GM19452 (cell line): ENCODE data around the gene UBA1.
A peak's percentile ranks its signal among the peaks of the same experiment; 100 is the strongest.

Experiments
- ATAC-seq: cut with Tn5 transposase; IDR thresholded peaks from one replicate; pipeline ENCODE4 v1.9.1; 2021; ENCODE audit not compliant: unreplicated experiment

UBA1 gene

DNA sequence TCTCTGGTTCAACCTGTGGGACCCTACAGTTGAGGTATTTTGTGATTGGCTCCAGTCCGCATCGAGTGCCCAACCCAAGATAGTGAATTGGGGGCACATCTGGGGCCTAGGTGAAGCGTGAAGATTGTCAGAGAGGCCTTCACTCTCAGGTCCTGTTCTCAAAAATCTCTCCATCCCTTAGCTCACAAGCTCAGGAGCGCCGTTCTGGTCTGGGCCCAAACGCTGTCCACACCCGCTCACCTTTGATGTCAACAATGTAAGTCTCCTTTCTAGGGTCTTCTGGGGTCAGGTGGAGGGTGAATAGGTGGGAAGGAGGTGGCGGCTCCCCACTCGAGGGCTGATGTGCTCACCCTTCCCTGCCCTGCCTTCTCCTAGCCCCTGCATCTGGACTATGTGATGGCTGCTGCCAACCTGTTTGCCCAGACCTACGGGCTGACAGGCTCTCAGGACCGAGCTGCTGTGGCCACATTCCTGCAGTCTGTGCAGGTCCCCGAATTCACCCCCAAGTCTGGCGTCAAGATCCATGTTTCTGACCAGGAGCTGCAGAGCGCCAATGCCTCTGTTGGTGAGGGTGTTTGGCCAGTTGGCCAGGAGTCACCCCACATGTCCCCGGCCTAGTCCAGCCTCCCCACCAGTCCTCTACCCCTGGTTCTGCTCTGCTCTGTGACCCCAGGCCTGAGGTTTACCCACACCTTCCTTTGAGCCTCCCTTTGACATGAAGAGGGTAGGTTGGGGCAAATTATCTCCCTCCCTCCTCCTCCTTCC lies 17.2 kb downstream of the UBA1 start:
- no peak for ATAC-seq

- no peak for ATAC-seq
These were observed 19.0 kb downstream of the UBA1 start for GRCh38 chrX:47212381-47213293.

- no peak for ATAC-seq
These were observed 20.9 kb downstream of the UBA1 start for GRCh38 chrX:47214435-47215077.

DNA sequence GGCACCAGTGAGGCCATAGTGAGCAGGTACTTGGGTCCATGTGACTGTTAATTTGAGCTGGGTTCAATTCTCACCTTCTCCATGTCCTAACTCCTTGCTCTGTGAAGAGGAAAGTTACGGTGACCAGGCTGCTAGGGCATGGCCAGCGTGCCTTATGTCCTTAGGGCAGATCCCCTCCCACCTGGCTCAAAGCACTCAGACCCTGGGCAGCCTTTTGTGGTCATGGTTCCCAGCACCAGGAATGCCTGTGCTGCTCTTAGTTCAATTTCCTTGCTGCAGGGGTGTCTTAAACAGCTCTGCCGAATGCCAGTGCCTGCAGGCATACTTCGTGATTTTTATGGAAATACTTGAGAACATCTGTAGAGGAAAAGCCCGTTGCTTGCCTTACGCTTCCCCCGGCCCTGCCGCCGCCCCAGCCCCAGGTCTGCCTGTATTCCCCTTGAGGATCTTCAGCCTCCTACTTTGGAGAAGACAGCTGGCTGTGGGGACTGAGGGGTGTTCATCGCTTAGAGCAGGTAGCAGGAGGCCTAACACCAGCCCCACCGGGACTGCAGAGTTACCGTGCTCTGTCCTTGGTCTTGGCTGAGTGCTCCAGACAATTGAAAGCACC lies 21.8 kb downstream of the UBA1 start:
- no peak for ATAC-seq

GRCh38 chrX:47216393-47216925 lies 22.8 kb downstream of the UBA1 start:
- no peak for ATAC-seq

- ATAC-seq: no peak
These were observed 23.7 kb downstream of the UBA1 start for GRCh38 chrX:47217121-47217851.

GRCh38 chrX:47217852-47218279 lies 24.2 kb downstream of the UBA1 start:
- peak; percentile 84 for ATAC-seq

DNA sequence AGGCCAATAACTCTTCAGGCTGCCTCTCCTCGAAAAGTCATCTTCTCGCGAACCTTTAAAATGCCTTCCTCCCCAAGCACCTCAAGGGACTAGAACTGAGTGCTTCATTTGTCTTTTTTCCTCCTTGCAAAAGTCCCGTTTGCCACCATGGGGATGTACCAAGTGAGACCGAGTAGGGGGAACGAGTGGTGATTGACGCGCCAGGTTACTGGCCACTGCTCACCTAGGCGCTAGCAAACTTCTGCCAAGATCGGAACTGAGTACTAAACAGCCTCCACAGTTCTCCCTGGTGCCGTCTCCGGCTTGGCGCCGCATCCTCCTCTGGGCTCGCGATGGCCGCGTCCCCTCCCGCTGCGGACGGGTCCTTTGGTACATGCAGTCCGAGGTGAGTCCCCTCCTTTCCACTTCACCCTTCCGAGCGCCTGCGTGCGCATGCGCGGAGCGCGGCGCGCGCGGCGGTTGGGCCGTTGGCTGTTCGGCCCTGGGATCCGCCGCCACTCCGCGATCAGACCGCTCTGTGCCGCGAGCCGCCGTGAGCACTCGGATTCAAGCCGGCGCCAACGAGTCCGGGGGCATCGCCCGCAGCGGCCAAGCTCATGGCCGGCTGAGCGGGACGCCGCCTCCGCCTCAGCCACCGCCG lies 24.8 kb downstream of the UBA1 start, which contains the start of gene CDK16:
CDK16 (plus strand) TSS at position 402 of the 640 bp plus-strand sequence. CDS start 4,877 bp downstream, outside the sequence.
- peak; percentile 44 for ATAC-seq

DNA sequence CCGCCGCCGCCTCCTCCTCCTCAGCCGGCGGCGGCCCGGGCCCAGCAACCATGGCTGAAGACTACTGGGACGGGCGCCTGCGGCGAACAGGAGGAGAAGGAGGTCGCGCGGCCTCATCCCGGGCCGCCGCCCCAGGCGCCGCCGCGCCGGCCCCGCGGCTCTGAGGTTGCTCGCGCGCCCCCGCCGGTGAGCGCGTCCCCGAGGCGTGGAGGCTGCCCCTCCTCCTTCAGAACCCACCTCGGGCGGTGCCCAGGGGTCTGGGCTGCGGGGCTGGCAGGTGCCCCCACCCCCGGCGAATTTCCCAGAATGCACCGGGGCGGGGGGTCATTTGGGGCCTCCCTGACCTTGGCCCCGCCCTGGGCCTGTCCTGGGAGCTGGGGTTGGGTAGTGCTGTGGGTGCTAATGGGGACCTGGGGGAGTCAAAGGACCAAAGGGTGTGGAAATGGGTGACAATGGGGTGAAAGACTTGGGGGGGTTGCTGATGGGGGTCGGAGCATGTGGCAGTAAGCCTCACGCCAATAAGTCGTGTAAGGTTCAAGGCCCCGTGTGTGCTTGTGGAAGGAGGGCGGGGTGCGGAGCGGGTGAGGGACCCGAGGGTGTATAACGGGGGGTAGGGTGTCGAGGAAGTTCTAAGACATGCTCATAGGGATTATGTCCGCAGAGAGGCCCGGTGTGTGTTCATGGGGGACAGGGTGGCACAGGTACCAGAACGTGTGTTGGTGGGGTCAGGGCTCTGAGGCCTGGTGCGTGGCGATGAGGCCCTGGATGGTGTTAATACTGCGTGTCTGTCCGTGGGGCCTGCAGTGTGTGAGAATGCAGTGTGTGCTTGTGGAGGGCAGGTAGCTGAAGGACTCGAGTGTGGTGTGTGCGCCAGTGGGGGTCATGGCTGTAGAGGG lies 25.5 kb downstream of the UBA1 start:
- ATAC-seq: no peak

- no peak for ATAC-seq
These were observed 28.1 kb downstream of the UBA1 start for GRCh38 chrX:47221756-47222155.

- no peak for ATAC-seq
These were observed 29.2 kb downstream of the UBA1 start for GRCh38 chrX:47222751-47223350.

- no peak for ATAC-seq
These were observed 30.0 kb downstream of the UBA1 start for GRCh38 chrX:47223476-47224250.

- no peak for ATAC-seq
These were observed 30.8 kb downstream of the UBA1 start for GRCh38 chrX:47224266-47224895.

- no peak for ATAC-seq
These were observed 31.3 kb downstream of the UBA1 start for GRCh38 chrX:47224896-47225290.

DNA sequence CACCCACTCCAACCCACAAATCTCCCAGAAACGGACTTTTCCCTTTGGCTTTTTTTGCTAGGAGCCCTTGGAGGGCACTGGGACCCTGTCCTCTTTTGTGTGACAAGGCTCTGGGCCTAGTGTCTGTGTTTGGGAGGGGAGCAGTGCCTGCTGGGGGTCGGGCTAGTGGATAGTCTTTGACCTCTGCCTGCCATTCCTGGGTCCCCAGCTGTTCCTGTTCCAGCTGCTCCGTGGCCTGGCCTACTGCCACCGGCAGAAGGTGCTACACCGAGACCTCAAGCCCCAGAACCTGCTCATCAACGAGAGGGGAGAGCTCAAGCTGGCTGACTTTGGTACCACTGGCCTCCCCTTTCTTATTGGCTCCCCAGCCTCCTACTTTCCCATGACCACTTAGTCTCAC lies 32.4 kb downstream of the UBA1 start:
- ATAC-seq: no peak

DNA sequence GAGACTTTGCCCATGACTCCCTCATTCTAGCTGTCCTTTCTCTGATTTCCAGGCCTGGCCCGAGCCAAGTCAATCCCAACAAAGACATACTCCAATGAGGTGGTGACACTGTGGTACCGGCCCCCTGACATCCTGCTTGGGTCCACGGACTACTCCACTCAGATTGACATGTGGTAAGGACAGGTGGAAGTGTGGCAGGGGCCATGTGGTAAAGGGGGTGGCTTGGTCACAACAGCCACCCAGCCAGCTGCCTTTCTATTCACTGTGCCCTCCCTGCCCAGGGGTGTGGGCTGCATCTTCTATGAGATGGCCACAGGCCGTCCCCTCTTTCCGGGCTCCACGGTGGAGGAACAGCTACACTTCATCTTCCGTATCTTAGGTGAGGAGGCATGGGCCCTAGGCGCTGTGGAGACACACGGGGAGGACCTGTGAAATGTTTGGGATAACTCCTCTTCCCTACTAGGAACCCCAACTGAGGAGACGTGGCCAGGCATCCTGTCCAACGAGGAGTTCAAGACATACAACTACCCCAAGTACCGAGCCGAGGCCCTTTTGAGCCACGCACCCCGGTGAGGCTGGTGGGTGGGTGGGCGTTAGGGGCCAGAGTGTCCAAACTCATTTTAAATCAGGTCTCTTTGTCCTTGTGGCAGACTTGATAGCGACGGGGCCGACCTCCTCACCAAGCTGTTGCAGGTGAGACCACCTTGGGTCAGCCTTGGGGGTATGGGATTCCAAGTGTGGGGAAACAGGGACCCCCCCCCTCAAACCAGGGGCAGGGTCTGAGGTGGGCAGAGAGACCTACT lies 33.1 kb downstream of the UBA1 start:
- no peak for ATAC-seq
